Neural progenitor cell (in vitro differentiated cells): Measurements from ENCODE around the gene MRE11. TPM values are rescaled to one million over a fixed set of nuclear protein-coding genes. Genes with fewer than 3 reads are reported as not detected.
"Not testable (repeated sequence)": the region's sequence is repeated elsewhere in the genome, so short reads cannot be mapped to it uniquely, and the experiment has no call there.

Source experiments
- DNase-seq: peaks from one replicate; pipeline ENCODE4 v3.0.0-alpha.2; 2016; ENCODE audit warnings: low spot score
- H2AFZ ChIP-seq: fragments of 200-600 bp; sonication (generic); replicated peaks from 2 replicates; pipeline ENCODE4 v1.6.1; 2016; ENCODE audit warnings: antibody characterized with exemption
- H3F3A ChIP-seq: fragments of 200-600 bp; sonication (generic); 2 replicates; pipeline ENCODE4 v1.6.1; 2016; ENCODE audit warnings: antibody characterized with exemption, low read depth
- H3K27ac ChIP-seq: fragments of 200-600 bp; sonication (generic); 2 replicates; pipeline ENCODE4 v1.5.1; 2016; ENCODE audit warnings: mild to moderate bottlenecking
- H3K27me3 ChIP-seq: fragments of 200-600 bp; sonication (generic); 2 replicates; pipeline ENCODE4 v1.6.1; 2016; ENCODE audit warnings: mild to moderate bottlenecking, moderate library complexity
- H3K36me3 ChIP-seq: fragments of 200-600 bp; sonication (generic); 2 replicates; pipeline ENCODE4 v1.5.1; 2016
- H3K4me1 ChIP-seq: fragments of 200-600 bp; sonication (generic); 2 replicates; pipeline ENCODE4 v1.6.1; 2016; ENCODE audit warnings: mixed run types
- H3K4me2 ChIP-seq: fragments of 200-600 bp; sonication (generic); 2 replicates; pipeline ENCODE4 v1.6.1; 2016
- H3K4me3 ChIP-seq: fragments of 200-600 bp; sonication (generic); 2 replicates; pipeline ENCODE4 v1.5.1; 2016
- H3K79me2 ChIP-seq: fragments of 200-600 bp; sonication (generic); 2 replicates; pipeline ENCODE4 v1.6.1; 2016; ENCODE audit warnings: low read depth
- H3K9ac ChIP-seq: fragments of 200-600 bp; sonication (generic); 2 replicates; pipeline ENCODE4 v1.6.1; 2016
- H3K9me3 ChIP-seq: fragments of 200-600 bp; sonication (generic); 2 replicates; pipeline ENCODE4 v1.5.1; 2016; ENCODE audit warnings: low read depth
- H4K20me1 ChIP-seq: fragments of 200-600 bp; sonication (generic); 2 replicates; pipeline ENCODE4 v1.6.1; 2016; ENCODE audit warnings: low read depth
- H3K27ac Mint-ChIP-seq: 3 replicates; pipeline ENCODE4 v1.8.0; 2021; ENCODE audit warnings: mixed read lengths
- H3K27me3 Mint-ChIP-seq: 2 replicates; pipeline ENCODE4 v1.8.0; 2022; ENCODE audit warnings: low read depth, mild to moderate bottlenecking, inconsistent platforms, moderate library complexity, mixed read lengths; ENCODE audit not compliant: insufficient read depth
- H3K36me3 Mint-ChIP-seq: 3 replicates; pipeline ENCODE4 v1.8.0; 2021; ENCODE audit warnings: mixed read lengths
- H3K4me1 Mint-ChIP-seq: 3 replicates; pipeline ENCODE4 v1.8.0; 2021; ENCODE audit warnings: mixed read lengths
- H3K4me3 Mint-ChIP-seq: 3 replicates; pipeline ENCODE4 v1.8.0; 2021; ENCODE audit warnings: mild to moderate bottlenecking, moderate library complexity, mixed read lengths
- H3K9me3 Mint-ChIP-seq: 3 replicates; pipeline ENCODE4 v1.8.0; 2020; ENCODE audit warnings: mixed read lengths
- CTCF ChIP-seq: fragments of 200-600 bp; sonication (generic); IDR thresholded peaks from 2 replicates; pipeline ENCODE4 v1.5.1; 2017; ENCODE audit warnings: antibody characterized with exemption, mild to moderate bottlenecking
- EZH2 ChIP-seq: fragments of 200-600 bp; sonication (generic); IDR thresholded peaks from 2 replicates; pipeline ENCODE4 v1.6.1; 2017; ENCODE audit warnings: antibody characterized with exemption, mild to moderate bottlenecking, moderate library complexity
- EZH2phosphoT487 ChIP-seq: fragments of 200-600 bp; sonication (generic); IDR thresholded peaks from 2 replicates; pipeline ENCODE4 v1.6.1; 2017; ENCODE audit warnings: antibody characterized with exemption
- total RNA-seq: library from RNA; depleted of rRNA; stranded (reverse); fragments of >200 nt; gene quantifications from 2 replicates; pipeline ENCODE4 v1.2.3, GENCODE V29; 2015; ENCODE audit warnings: low replicate concordance

Gene MRE11
- total RNA-seq, 1 donor from 2014 or later, result 48.9 TPM

GRCh38 chr11:94507485-94507884, 13.8 kb upstream of the MRE11 start:
- H3K27me3 ChIP-seq, result peaks cover 16% of the 10 kb centered on the region
- no peaks in the 10 kb centered on the region for H3K79me2 ChIP-seq
- no peak overlapping the region for H3K4me2 ChIP-seq
- Mint-ChIP-seq H3K27ac (no peak overlapping the region), H3K27me3 (peaks cover 6% of the 10 kb centered on the region), H3K36me3 (no peaks in the 10 kb centered on the region), H3K4me1 (peaks cover 6% of the 10 kb centered on the region), H3K4me3 (no peak overlapping the region), H3K9me3 (no peaks in the 10 kb centered on the region)
- H3F3A ChIP-seq, result no peaks in the 10 kb centered on the region
- no peaks in the 10 kb centered on the region for H3K9me3 ChIP-seq
- no peak for TF ChIP-seq EZH2phosphoT487
- no peak for TF ChIP-seq EZH2
- no peak for TF ChIP-seq CTCF
- no peaks in the 10 kb centered on the region for H3K36me3 ChIP-seq
- H3K4me1 ChIP-seq, result no peaks in the 10 kb centered on the region
- no peaks in the 10 kb centered on the region for H4K20me1 ChIP-seq
- no peak for DNase-seq
- no peak overlapping the region for H3K4me3 ChIP-seq
- H3K27ac ChIP-seq, result no peak overlapping the region
- no peak overlapping the region for H2AFZ ChIP-seq
- no peak overlapping the region for H3K9ac ChIP-seq

- H3K79me2 ChIP-seq, H3K36me3 Mint-ChIP-seq, H3K27ac Mint-ChIP-seq, H3K36me3 ChIP-seq, H3K27ac ChIP-seq, H3K27me3 Mint-ChIP-seq, H3K27me3 ChIP-seq, H3K9ac ChIP-seq, H3F3A ChIP-seq, H3K9me3 Mint-ChIP-seq, H3K4me2 ChIP-seq, H3K4me1 Mint-ChIP-seq, H3K4me3 Mint-ChIP-seq, H3K4me1 ChIP-seq, DNase-seq, H4K20me1 ChIP-seq, H2AFZ ChIP-seq, H3K9me3 ChIP-seq, H3K4me3 ChIP-seq: not testable (repeated sequence)
These were observed 12.9 kb upstream of the MRE11 start for GRCh38 chr11:94506513-94506912.

GRCh38 chr11:94504689-94505293, 11.1 kb upstream of the MRE11 start:
- H3K4me3 ChIP-seq, result no peak overlapping the region
- no peaks in the 10 kb centered on the region for H3K36me3 Mint-ChIP-seq
- H3K36me3 ChIP-seq, result no peaks in the 10 kb centered on the region
- H2AFZ ChIP-seq, result no peak overlapping the region
- H3K9me3 ChIP-seq, result no peaks in the 10 kb centered on the region
- H3K27ac ChIP-seq, result no peak overlapping the region
- H3K79me2 ChIP-seq, result no peaks in the 10 kb centered on the region
- TF ChIP-seq CTCF (peak; percentile 81), EZH2phosphoT487 (no peak)
- no peaks in the 10 kb centered on the region for H3F3A ChIP-seq
- H3K4me1 Mint-ChIP-seq, result no peaks in the 10 kb centered on the region
- H3K27me3 Mint-ChIP-seq, result peaks cover 2% of the 10 kb centered on the region
- H3K4me3 Mint-ChIP-seq, result no peak overlapping the region
- H3K9me3 Mint-ChIP-seq, result no peaks in the 10 kb centered on the region
- H3K27me3 ChIP-seq, result no peaks in the 10 kb centered on the region
- no peaks in the 10 kb centered on the region for H3K4me1 ChIP-seq
- H3K9ac ChIP-seq, result no peak overlapping the region
- no peaks in the 10 kb centered on the region for H4K20me1 ChIP-seq
- H3K27ac Mint-ChIP-seq, result no peak overlapping the region
- DNase-seq, result peak; percentile 56
- no peak overlapping the region for H3K4me2 ChIP-seq

GRCh38 chr11:94501522-94501921, 7.9 kb upstream of the MRE11 start:
- Histone ChIP-seq H3K4me1 (no peaks in the 10 kb centered on the region), H2AFZ (no peak overlapping the region), H3K27ac (no peak overlapping the region), H4K20me1 (no peaks in the 10 kb centered on the region), H3K4me2 (no peak overlapping the region), H3K36me3 (peaks cover 5% of the 10 kb centered on the region), H3F3A (no peaks in the 10 kb centered on the region), H3K4me3 (no peak overlapping the region), H3K79me2 (no peaks in the 10 kb centered on the region), H3K9ac (no peak overlapping the region), H3K9me3 (no peaks in the 10 kb centered on the region), H3K27me3 (no peaks in the 10 kb centered on the region)
- Mint-ChIP-seq H3K27ac (no peak overlapping the region), H3K4me3 (no peak overlapping the region), H3K9me3 (no peaks in the 10 kb centered on the region), H3K36me3 (no peaks in the 10 kb centered on the region), H3K4me1 (no peaks in the 10 kb centered on the region), H3K27me3 (no peaks in the 10 kb centered on the region)
- DNase-seq, result no peak
- no peak for TF ChIP-seq EZH2phosphoT487
- peak; percentile 12 for TF ChIP-seq CTCF
- TF ChIP-seq EZH2, result no peak
